Measurements from ENCODE around the gene XRCC5.

Gene XRCC5

DNA sequence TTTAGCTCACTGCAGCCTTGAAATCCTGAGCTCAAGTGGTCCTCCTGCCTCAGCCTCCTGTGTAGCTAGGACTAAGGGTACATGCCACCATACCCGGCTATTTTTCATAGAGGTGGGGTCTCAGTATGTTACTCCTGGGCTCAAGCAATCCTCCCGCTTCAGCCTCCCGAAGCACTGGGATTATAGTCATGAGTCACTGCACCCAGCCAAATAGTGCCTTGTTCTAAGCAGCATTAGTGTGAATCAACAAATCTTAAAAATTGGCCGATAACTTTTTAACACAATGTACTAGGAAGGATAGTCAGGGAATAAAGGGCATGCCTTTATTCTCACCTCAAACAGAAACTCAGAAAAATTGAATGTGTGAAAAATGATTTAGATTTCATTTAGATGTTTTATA is 51.6 kb downstream of the XRCC5 start:
- no peak for DNase-seq

DNA sequence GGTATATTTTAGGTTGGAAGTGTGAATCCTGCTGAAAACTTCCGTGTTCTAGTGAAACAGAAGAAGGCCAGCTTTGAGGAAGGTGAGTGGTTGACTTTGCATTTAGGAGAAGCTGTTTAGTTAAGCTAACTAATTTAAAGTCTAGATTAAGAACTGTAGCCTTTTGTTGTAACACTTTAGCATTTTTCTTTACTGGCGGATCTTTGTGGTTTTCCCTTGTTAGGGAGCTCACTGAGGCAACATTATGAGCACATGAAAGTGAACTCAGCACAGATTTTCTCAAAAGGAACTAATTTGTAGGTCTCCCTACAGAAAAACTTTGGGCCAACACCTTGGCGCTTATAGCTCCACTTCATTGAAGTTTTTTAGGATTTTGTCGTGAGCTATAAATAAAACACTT is 52.8 kb downstream of the XRCC5 start:
- DNase-seq = no peak

DNA sequence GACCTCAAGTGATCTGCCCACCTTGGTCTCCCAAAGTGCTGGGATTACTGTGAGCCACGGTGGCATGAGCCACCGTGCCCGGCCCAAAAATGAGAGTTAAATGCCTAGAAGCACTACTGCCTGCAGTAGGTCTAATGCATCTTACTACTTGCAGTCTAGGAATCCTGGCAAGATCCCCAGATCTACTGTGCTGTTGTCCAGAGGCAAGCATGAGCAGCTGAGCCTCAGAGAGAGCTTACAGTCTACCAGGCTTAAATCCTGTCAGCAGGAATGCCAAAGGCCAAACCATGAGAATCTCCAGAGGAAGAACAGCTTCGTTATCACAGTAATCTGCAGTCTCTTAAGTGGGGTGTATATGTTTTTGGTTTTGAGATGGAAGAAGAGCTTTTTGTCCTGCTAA is 54.4 kb downstream of the XRCC5 start:
- no peak for DNase-seq

DNA sequence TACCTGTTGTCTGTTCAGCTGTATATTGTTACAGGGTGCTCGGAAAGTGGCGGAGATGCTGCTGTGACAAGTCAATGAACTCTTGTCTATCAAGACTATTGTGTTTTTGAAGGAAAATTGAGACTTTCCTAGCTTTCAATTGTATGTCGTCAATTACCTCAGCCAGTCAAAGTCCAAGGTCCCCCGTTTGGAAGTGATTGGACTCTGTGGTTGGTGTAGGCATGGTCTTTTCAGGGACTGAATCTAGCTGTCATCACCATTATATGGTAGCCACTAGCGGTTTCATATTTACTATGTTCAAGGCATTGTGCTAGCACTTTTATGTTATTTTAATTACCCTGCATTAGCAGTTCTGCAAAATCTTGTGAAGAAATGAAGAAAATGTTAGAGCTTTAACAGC is 54.9 kb downstream of the XRCC5 start:
- DNase-seq = no peak

DNA sequence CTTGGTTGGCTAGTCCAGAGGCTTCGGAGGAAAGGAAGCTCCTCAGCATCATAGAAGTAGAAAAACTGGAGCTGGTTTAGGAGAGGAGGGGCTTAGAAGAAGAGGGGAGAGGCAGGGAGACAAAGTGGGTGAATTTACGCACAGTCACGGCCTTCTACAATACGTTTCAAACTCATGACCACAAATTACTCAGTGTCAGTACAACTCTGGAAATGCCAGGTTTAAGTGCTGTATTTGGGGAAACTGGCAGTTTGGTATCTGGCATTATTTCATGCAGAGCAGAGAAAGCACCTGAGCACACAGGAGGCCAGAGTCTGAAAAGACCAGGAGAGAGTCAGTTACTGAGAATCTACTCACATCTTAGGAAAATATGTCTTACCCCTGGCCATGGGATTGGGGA is 55.4 kb downstream of the XRCC5 start:
- no peak for DNase-seq

DNA sequence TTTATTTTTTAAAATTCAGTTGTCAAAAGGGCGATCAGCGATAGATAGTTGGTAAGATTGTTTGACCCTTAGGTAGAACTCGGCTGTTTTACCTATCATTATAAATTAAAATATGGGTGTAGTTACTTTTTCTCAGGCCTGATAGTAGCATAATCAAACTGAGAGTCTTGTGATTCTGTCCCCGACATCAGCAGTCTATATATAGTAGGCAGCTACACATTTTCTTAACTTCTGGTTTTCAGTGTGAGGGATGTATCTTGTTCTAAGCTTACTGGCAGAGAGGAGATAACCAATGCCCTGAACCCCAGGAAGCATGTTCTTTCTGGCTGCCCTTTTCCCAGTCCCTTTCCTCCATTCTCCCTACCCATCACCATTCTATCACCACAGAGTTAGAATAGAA is 56.6 kb downstream of the XRCC5 start:
- DNase-seq = no peak

DNA sequence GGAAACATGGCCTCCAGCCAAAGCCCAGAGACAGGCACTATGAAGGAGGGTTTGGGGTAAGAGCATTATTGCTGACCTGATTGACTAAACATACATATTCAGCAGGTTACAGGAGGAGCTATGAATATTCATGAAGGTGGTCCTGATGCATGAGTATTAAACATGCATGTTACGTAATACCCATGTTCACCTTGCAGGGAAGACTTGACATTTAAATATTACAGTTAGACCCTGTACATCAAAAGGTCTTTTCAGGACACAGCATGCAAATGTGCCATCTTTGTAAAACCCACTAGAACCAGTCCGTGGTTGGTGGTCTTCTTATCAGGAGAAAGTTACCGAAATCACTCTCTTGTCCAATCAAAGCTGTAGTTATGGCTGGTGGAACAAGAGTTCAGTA is 59.9 kb downstream of the XRCC5 start:
- DNase-seq = no peak

DNA sequence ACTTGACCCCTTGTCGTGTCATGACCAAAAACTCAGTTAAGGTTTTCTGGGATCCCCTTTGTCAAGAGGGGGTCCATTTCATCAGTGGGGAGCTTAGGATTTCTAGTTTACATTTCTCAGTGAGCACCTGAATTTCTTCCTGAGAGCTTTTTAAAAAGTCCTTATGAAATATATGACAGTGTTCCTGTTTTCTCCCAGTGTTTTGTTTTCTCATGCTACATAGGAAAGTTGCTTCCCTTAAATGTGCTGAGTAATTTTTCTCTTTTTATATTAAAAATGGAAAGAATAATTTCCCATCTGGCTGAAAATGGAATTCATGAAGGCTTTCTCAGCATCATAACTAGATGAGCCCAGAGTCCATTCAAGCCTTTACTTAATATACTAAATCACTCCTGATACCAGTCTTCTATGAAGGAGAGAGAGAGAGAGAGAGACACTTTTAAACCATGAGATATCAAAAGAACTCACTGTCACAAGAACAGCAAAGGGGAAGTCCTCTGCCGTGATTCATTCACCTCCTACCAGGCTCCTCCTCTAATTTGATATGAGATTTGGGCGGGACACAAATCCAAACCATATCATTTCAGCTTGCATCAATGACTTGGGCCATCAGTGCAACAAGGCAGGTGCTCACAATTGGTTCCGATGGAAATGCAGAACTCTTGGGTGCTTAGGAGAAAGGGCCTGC is 61.1 kb downstream of the XRCC5 start:
- DNase-seq = no peak

DNA sequence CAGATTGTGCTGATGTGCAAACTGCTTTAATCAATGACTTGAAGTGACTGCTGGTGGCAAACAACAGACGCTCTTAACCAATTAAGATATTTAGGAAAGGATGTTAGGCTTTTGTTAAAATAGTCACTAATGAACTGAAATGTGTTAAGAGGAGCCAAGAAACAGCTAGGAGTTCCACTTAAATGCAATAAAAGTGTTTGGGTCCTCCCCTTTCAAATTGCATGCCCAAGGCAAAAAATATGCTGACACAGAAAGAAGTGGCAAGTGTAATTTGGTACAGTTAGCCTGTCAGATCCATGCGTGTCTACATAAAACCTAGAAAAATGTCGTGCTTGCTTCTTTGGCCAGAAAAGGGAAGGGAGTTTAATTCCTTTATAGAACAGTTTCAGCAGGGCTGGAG is 61.9 kb downstream of the XRCC5 start:
- no peak for DNase-seq

DNA sequence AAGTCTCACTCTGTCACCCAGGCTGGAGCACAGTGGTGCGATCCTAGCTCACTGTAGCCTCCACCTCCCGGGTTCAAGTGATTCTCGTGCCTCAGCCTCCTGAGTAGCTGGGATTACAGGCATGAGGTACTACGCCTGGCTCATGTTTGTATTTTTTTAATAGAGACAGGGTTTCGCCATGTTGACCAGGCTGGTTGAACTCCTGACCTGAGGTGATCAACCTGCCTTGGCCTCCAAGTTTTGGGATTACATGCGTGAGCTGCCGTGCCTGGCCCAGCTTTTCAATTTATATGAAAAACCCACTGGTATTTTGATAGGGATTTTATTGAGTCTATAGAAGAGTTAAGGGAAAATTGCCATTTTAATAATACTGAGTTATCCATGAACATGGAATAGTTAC is 63.3 kb downstream of the XRCC5 start:
- DNase-seq = no peak

DNA sequence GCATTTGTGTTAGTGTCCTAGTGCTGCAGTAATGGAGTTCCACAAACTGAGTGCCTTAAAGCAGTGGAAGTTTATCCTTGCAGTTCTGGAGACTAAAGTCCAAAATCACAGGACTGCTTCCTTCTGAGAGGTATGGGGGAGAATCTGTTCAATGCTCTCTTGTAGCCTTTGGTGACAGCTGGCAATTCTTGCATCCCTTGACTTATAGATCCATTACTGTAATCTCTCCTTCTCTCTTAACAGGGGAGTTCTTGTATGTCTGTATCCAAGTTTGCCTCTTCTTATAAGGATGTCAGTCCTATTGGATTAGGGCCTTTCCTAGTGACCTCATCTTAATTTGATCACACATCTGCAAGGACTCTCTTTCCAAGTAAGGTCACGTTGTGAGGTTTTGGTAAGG is 69.9 kb downstream of the XRCC5 start:
- DNase-seq = no peak

DNA sequence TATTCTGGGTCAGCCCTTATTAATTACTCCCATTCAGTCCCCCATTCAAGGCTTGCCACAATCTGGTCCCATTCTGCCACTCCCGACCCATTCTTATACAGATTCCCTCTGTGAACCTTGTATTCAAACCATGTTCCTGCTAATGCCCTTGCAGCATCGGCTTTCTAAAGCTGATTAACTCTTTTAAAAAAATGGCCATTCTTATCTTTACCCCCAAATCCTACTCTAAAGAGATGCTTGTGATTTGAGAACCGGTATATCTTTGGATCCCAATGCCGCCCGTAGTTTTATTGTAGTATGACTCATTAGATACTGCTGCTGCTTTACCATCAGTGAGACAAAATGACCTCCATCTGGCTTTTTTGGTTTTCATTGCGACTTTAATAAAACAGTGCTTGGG is 72.2 kb downstream of the XRCC5 start:
- no peak for DNase-seq

DNA sequence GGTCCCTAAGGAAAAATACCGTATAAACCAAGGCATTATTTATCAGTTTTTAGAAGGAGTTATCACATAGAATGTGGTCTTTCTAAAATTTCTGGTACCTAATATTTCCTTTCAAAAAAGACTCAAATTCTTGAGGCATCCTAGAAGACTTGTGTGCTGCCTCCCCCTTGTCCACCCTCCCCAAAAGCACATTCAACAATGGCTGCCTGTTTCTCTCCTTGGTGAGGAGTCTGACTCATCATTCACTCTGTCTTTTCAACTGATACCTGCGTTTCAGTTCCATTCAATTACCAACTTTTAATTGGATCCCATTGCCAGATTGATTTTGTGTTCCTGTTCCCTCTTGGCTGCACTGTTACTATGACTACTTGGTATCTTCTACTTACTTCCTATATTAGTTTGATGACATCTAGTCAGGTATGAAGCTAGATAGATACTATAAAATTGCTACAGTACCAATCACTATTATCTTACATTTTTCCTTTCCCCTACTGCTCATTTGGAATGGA is 72.9 kb downstream of the XRCC5 start:
- no peak for DNase-seq

DNA sequence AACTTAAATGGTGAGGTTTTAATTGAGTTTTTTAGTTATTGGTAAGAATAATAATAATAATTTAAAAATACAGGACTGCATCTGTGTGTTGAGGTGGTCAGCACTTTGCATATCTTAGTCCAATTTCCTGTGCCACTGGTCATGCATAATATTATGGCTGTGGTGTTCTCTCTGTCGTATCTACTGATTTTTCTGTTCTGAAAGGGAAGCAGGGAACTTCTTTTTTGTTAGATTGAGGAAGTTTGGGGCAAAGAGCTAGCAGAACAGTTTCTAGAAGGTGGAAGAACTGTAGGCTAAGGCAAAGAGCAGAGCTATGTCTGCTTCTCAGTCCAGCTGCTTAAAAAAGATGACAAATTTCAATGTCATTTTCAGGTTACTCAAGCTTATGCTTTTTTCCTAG is 74.3 kb downstream of the XRCC5 start:
- no peak for DNase-seq

DNA sequence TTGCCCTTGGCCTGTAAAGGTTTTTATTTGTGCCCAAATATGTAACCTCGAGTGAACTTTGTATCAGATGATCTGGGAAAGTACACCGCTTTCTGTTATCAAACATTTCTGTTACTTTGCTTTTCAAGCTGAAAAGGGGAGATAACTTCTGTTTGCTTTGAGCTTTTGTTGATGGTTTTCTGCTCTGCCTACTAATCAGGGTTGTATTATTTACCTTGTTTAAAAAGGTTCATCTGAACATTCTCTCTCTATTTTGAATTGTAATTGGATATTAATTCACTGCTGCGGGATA is 79.4 kb downstream of the XRCC5 start:
- no peak for DNase-seq

DNA sequence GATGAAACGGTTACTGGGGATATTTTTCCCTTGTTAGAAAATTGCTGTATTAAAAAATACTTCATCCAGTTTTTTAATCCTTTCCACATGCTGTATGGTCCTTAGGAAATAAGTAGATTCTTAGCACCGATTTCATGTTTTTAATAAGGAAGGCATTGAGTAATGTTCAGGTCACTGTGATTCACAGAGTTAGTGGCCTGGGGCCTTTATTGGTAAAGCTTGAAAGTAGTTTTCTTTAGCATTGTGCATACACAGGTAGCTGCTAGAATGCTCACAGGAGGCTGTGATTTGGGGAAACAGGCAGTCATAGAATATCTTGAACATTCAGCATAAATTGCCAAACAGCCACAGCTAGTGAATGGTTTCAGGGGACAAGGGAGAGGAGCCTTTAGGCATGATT is 79.8 kb downstream of the XRCC5 start:
- DNase-seq = no peak

DNA sequence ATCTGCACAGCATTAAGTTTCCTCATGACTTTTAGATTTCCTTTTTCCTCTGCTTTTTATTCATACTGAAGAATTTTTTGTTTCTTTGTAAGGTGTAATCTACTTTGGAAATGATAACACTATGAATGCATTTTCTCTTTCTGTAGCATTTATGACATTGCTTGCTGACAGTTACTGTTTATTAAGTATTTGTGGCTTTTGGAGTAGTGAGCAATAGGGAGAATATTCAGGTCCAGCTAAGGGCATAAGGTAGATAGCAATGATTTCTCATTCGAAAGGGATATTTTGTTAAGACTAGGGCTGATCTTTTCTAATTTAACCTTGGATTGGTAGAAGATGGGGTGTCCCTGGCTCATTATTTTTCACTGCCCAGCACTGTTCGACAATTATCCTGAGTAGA is 80.3 kb downstream of the XRCC5 start:
- no peak for DNase-seq

DNA sequence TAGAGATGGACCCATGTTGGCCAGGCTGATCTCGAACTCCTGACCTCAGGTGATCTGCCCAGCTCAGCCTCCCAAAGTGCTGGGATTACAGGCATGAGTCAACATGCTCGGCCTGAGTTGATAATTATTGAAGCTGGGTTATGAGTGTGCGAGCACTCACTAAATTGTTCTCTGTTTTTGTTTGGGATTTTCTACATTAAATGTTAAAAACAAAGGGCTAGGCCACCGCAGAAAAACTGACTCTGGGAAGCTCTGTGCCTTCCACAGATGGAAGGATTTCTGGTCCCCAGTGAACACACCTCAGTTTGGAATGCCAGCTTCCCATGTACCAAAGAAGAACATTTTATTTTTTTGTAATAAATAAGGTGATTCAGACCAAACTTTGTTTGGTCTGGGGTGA is 83.0 kb downstream of the XRCC5 start:
- no peak for DNase-seq

DNA sequence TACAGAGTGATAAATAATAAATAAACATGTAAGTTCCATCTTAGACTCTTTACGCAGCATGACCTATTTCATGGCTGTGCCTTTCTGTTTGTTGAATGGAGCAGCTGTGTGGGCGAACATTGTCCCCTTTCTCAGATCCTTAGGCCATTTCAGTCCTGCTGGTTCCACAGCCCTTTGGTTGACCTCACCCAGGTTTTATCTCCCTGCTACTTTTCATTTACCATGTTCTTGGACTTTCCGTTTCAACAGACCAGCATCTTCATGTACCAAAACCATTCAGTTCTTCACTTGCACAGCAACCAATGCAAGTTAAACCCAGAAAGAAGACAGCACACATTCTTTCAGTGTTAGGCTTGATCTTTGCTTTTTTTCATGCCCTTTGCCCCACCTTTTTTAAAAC is 83.8 kb downstream of the XRCC5 start:
- DNase-seq = no peak

DNA sequence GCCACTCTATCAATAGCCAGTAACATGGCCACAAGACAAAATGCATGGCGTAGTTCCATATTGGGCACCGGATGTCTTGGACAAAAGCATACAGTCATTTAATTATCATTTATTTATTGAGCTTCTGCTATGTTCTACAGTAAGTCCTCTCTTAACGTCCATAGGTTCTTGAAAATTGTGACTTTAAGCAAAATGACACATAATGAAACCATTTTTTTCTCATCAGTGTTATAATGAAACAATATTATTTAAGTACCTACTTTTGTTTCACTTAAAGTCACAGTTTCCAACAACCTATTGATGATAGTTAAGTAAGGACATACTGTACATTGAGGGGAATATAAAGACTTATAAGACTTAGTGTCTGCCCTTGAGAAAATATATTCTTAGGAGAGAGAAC is 84.9 kb downstream of the XRCC5 start:
- no peak for DNase-seq

DNA sequence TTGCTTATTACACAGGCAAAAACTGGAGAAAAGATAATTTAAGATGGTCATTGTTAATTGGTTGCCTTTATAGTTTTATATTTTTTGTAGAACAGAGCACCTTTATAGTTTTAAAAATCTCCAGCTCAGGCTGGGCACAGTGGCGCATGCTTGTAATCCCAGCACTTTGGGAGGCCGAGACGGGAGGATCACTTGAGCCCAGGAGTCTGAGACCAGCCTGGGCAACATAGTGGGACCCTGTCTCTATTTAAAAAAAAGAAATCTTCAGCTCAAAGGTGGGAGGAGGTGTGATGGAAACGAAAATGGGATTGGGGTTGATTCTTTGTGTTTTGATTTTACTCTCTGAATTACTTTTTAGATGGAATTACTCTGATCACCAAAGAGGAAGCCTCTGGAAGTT is 85.4 kb downstream of the XRCC5 start:
- DNase-seq = no peak

DNA sequence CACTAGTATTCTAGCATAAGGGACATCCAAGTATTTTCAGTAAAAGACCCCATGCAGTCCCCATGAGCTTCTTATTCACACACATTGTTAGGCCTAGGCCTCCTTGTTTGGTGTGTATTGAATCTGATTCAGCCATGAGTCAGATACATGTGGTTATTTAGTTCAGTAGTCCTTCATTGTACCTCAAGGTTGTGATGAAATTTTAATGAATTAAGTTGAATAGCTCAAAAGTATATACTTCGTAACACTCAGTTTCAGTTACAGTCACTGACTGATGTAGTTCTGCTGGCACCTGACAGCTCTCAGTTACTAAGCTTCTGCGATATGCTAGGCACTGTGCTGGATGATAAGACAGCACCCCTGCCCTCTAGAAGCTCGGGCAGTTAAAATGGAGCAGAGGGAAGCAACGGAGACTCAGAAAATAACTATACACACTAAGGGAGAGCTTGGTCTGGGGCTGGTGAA is 86.4 kb downstream of the XRCC5 start:
- DNase-seq = no peak

DNA sequence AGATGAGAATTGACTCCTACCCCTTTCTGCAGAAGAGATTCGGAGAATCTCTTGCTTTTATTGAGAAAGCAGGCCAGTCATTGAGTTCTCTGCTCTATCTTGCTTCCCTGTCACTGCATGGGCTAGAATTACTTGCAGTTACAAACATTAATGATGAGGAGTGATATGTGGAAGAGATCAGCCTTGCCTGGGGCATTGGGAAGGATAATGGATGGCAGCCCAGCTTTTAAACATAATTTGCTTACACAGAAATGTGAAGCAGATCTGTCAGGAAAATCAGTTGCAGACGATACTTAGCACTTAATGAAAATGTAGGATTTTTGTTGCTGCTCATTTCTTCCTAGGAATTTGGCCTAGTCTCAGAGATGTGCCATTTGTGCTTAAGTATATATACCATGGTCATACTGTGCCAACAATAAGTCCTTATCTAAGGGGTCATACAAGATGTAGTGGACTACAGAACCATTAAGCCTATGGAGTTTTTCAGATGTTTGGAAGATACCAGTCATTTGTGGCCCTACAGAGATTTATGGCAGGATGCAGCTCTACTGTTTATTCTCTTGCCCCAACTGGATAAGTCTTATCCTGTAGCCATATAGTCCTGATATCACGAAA is 92.7 kb downstream of the XRCC5 start:
- no peak for DNase-seq

DNA sequence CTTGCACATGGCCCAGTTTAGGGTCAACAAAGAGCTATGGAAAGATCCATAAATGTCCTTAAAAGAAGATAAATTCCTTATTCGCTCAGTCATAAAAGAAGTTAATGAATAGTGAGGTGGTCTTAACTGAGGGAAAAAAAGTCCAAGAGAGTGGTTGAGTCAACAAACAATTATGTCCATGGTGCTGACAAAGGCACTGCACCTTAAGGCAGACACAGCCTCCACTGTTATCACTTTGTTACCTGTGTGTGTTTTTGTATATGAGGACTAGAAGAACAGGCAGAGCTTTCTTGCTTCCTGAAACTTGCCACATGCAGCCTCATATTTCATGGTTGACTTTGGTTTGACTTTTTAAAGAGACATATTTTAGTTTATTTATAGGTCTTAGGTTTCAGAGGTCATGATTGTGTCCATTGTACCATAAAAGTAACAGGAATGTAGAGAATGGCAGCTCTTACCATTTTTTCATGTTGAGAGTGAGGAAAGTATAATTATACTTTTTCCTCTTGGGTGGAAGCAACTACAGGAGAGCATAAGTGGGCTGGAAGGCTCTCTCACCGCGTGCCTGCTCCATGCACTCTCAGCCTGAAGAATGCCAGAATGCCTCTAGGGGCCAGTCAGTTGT is 93.6 kb downstream of the XRCC5 start:
- no peak for DNase-seq

DNA sequence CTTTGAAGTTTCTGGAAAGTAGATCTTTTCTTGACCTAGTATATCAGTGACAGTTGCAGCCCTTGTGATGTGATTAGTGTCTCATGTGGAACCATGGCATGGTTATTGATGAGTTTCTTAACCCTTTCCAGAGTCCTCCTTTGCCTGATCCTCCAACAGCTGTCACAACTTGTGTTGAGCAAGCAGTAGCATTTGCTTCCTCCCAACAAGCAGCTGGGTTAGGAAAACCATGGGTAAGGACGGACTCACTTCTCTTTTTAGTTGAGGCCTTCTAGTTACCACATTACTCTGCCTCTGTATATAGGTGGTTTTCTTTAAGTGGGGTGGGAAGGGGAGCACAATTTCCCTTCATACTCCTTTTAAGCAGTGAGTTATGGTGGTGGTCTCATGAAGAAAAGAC is 96.3 kb downstream of the XRCC5 start:
- DNase-seq = no peak

Measured in NCI-H1930 (cell line).